HepG2 (cell line): Measurements from ENCODE around the gene ATP13A1. TPM values are rescaled to one million over a fixed set of nuclear protein-coding genes. Genes with fewer than 3 reads are reported as not detected.

Experiments
- GATA4 ChIP-seq: sonication (generic); IDR thresholded peaks from 2 replicates; pipeline ENCODE4 v1.6.1; 2016; ENCODE audit warnings: antibody characterized with exemption, low read depth, borderline replicate concordance
- HNRNPL ChIP-seq: fragments of 200-400 bp; formaldehyde crosslinking; IDR thresholded peaks from 2 replicates; pipeline ENCODE4 v1.6.1; 2017; ENCODE audit warnings: mild to moderate bottlenecking, low read depth, low read length
- HNRNPLL ChIP-seq: fragments of 200-400 bp; formaldehyde crosslinking; IDR thresholded peaks from 2 replicates; pipeline ENCODE4 v1.6.1; 2017; ENCODE audit warnings: mild to moderate bottlenecking, low read depth, low read length; ENCODE audit not compliant: poor library complexity, severe bottlenecking
- HNRNPUL1 ChIP-seq: fragments of 200-400 bp; formaldehyde crosslinking; IDR thresholded peaks from 2 replicates; pipeline ENCODE4 v1.6.1; 2017; ENCODE audit warnings: low read depth, mild to moderate bottlenecking, low read length, moderate library complexity
- KDM5A ChIP-seq: fragments of 200-600 bp; sonication (generic); IDR thresholded peaks from 2 replicates; pipeline ENCODE4 v1.7.0; 2018; ENCODE audit warnings: antibody characterized with exemption, mild to moderate bottlenecking, low read length, borderline replicate concordance
- KIAA2018 ChIP-seq: sonication (generic); formaldehyde crosslinking; IDR thresholded peaks from 2 replicates; pipeline ENCODE4 v1.5.0; 2020; ENCODE audit warnings: mild to moderate bottlenecking, missing genetic modification reagents, borderline replicate concordance
- KLF6 ChIP-seq: IDR thresholded peaks from 2 replicates; pipeline ENCODE4 v1.8.0; 2016; ENCODE audit warnings: missing biosample characterization, missing genetic modification reagents
- NR2F2 ChIP-seq: IDR thresholded peaks from 2 replicates; pipeline ENCODE4 v1.6.1; 2012; ENCODE audit warnings: low read depth, inconsistent platforms, borderline replicate concordance
- PCBP1 ChIP-seq: fragments of 200-400 bp; formaldehyde crosslinking; IDR thresholded peaks from 2 replicates; pipeline ENCODE4 v1.6.1; 2017; ENCODE audit warnings: mild to moderate bottlenecking, low read depth, low read length, borderline replicate concordance
- RBFOX2 ChIP-seq: fragments of 200-400 bp; formaldehyde crosslinking; IDR thresholded peaks from 2 replicates; pipeline ENCODE4 v1.6.1; 2017; ENCODE audit warnings: low read depth, mild to moderate bottlenecking, low read length
- TARDBP ChIP-seq: sonication (generic); formaldehyde crosslinking; IDR thresholded peaks from 2 replicates; pipeline ENCODE4 v1.8.0; 2022; ENCODE audit warnings: mild to moderate bottlenecking, missing genetic modification reagents
- TFAP4 ChIP-seq: sonication (generic); IDR thresholded peaks from 2 replicates; pipeline ENCODE4 v1.6.1; 2016; ENCODE audit warnings: low read depth, borderline replicate concordance
- U2AF2 ChIP-seq: fragments of 200-400 bp; formaldehyde crosslinking; IDR thresholded peaks from 2 replicates; pipeline ENCODE4 v1.6.1; 2017; ENCODE audit warnings: low read depth, mild to moderate bottlenecking, low read length
- ZBTB4 ChIP-seq: sonication (generic); formaldehyde crosslinking; IDR thresholded peaks from 2 replicates; pipeline ENCODE4 v1.4.0; 2020; ENCODE audit warnings: missing genetic modification reagents, mild to moderate bottlenecking, borderline replicate concordance
- ZBTB7B ChIP-seq: sonication (generic); formaldehyde crosslinking; IDR thresholded peaks from 2 replicates; pipeline ENCODE4 v1.4.0; 2020; ENCODE audit warnings: missing genetic modification reagents
- ZNF225 ChIP-seq: sonication (generic); formaldehyde crosslinking; IDR thresholded peaks from 2 replicates; pipeline ENCODE4 v1.4.0; 2020; ENCODE audit warnings: mild to moderate bottlenecking, missing genetic modification reagents
- ZNF446 ChIP-seq: sonication (generic); formaldehyde crosslinking; IDR thresholded peaks from 2 replicates; pipeline ENCODE4 v1.5.0; 2020; ENCODE audit warnings: mild to moderate bottlenecking, missing genetic modification reagents
- polyA plus RNA-seq, 8 experiments: library from polyadenylated mRNA; depleted of rRNA in 3 of 8; stranded (reverse) in 7 of 8; unstranded in 1 of 8; fragments of >200 nt; fragmentation: Illumina TruSeq in 4 of 8; extraction: Trizol in 4 of 8; gene quantifications; 2 replicates each; pipeline versions ENCODE4 v1.2.1 to v1.2.3, GENCODE V29; 2011 to 2016; ENCODE audit warnings: low read depth in 4 of 8, missing spikeins in 1 of 8, mixed read lengths in 1 of 8; ENCODE audit not compliant: insufficient read depth in 1 of 8
- total RNA-seq, 5 experiments: library from RNA; depleted of rRNA; stranded (reverse); fragments of >200 nt; fragmentation: Illumina TruSeq; extraction: Trizol; gene quantifications; 2 replicates each; pipeline ENCODE4 v1.2.3, GENCODE V29; 2016; ENCODE audit warnings: low read depth in 1 of 5

Gene ATP13A1
- total and polyA plus RNA-seq, 2 of the 13 experiments (the other 11 are each of a cell fraction or from before 2014, with no cell fraction given), result 23.2 to 41.7 TPM

- TF ChIP-seq KLF6 (CRISPR knock-in tag), result no peak
- no peak for TF ChIP-seq KIAA2018 (CRISPR knock-in tag)
- no peak for TF ChIP-seq U2AF2
- peak; percentile 90 for TF ChIP-seq HNRNPL
- TF ChIP-seq RBFOX2, result peak; percentile 76
- no peak; the same call in 1 of the 2 replicates for TF ChIP-seq KDM5A
- no peak for TF ChIP-seq TFAP4
- no peak for TF ChIP-seq TARDBP
- no peak for TF ChIP-seq ZBTB4
- peak; percentile 27; the same call in 1 of the 2 replicates for TF ChIP-seq NR2F2
- TF ChIP-seq ZNF446 (CRISPR knock-in tag), result no peak
- no peak for TF ChIP-seq HNRNPUL1
- TF ChIP-seq ZNF225 (CRISPR knock-in tag), result no peak
- no peak for TF ChIP-seq HNRNPLL
- TF ChIP-seq PCBP1, result no peak
- 0 out of 2 replicates have a peak, but pooled peaks have one; percentile 65 for TF ChIP-seq ZBTB7B (CRISPR knock-in tag)
- TF ChIP-seq GATA4, result no peak
These were observed 20.1 kb downstream of the ATP13A1 start, which contains the start of gene GMIP (continued) for GRCh38 chr19:19643158-19644053.
